ENCODE measurements around the gene WIPF3.
"Not testable (repeated sequence)": the region's sequence is repeated elsewhere in the genome, so short reads cannot be mapped to it uniquely, and the experiment has no call there.

WIPF3 gene

DNA sequence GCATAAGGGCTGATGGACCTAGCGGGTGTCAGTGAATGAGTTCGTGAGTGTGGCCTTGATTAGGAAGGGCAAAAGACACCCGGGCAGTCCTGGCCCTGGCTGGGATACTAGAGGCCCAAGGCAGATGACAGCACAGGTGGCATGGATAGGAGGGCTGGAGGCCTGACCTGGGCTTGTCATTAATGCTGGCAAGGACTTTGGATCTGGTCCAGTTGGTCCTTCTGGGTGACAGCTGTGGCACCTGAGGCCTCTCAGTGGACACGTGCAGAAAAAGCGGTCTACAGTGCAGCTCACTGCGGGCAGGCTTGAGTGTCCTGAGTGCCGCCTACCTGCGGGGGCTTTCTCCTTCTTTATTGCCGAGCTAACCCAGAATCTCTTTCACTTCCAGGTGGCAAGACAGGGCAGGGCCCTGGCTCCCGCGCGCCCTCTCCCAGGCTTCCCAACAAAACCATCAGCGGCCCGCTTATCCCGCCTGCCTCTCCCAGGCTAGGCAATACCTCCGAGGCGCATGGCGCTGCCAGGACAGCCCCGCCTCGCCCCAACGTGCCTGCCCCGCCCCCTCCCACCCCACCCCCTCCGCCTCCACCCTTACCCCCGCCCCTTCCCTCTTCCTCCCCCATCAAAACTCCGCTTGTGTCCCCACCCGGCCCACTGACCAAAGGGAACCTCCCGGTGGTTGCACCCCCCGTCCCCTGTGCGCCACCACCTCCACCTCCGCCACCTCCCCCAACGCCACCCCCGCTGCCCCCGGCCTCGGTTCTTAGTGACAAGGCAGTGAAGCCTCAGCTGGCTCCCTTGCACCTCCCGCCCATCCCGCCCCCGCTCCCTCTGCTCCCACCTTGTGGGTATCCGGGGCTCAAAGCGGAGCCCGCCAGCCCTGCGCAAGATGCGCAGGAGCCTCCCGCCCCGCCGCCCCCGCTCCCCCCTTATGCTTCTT is 77.4 kb downstream of the WIPF3 start:
- DNase-seq, result peak; percentile 34

GRCh38 chr7:29884399-29885272 is 78.3 kb downstream of the WIPF3 start:
- DNase-seq, result peak; percentile 20

DNA sequence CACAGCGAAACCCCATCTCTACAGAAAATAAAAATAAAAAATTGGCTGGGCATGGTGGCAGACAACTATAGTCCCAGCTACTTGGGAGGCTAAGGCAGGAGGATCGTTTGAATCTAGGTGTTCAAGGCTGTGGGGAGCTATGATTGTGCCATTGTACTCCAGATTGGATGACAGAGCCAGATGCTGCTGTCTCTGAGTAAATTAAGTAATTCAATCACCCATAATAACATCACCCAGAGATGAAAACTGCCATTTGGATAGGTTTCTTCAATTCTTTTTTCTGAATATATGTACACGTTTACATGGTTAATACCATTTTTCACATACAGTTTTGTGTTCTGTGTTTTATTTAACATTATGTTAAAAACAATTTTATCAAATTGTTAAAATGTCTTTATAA is 79.3 kb downstream of the WIPF3 start:
- no peak for DNase-seq

GRCh38 chr7:29886827-29887226 is 80.5 kb downstream of the WIPF3 start:
- DNase-seq, result no peak

GRCh38 chr7:29888006-29888405 is 81.7 kb downstream of the WIPF3 start:
- no peak for DNase-seq

DNA sequence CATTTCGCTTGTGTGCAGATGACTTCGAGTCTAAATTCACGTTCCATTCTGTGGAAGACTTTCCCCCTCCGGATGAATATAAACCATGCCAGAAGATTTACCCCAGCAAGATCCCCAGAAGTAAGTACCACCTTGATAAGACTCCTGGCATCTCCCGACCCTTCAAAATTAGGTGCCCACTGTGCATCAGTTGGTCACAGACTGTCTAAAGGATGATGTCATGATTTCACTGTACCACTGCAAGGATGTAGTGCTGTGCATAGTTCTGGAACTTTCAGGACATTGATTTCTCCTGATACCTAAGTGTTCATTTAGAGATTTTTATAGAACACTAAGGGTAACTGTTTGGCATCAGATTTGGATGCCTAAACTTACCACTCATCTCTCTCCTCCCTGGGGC is 83.0 kb downstream of the WIPF3 start:
- DNase-seq, result no peak

- DNase-seq, result no peak
Observed at GRCh38 chr7:29890251-29890650, 83.9 kb downstream of the WIPF3 start.

DNA sequence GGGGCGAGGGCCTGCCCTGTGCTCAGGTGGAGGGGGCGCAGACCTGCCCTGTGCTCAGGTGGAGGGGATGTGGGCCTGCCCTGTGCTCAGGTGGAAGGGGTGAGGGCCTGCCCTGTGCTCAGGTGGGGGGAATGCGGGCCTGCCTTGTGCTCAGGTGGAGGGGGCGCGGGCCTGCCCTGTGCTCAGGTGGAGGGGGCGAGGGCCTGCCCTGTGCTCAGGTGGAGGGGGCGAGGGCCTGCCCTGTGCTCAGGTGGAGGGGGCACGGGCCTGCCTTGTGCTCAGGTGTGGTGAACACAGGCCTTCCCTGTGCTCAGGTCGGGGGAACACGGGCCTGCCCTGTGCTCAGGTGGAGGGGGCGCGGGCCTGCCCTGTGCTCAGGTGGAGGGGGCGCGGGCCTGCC is 84.5 kb downstream of the WIPF3 start:
- not testable (repeated sequence) for DNase-seq

DNA sequence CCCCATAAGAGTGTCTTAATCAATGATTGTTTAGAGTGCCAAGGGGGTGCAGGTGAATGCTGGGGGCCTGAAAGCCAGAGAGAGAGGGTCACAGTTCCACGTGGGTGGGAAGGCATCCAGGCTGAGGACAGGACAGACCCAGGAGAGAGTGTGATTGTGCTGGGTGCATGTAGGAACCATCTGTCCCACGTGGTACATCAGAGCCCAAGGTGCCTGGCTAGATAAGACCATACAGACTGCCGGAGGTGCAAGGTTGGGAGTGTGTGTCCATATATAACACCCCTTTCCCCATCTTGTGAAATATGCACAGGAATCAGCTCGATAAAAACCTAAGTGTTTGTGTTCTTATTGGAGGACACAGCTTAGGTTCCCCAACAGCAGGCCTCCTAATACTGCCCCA is 85.5 kb downstream of the WIPF3 start:
- no peak for DNase-seq

DNA sequence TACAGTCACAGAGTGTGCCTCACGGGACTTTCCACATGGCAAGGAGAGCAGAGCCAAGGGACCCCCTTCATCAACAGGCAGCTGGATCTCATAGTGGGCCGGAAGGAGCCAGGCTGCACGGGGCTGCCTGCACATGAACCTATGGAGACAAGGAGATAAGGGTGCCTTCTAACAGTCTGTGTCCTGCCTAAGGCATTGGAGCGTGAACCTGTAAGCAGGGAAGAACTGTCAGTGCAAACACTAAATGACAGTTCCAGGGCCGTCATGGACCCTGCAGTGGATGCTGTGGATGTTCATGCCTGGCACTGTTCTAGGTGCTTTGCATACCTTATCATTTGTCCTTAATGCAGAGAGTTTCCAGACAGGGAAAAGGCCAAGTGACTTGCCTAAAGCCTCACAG is 85.9 kb downstream of the WIPF3 start:
- no peak for DNase-seq

GRCh38 chr7:29893351-29893965 is 87.2 kb downstream of the WIPF3 start:
- DNase-seq, result no peak

- no peak for DNase-seq
Observed at GRCh38 chr7:29894256-29894655, 87.9 kb downstream of the WIPF3 start.

GRCh38 chr7:29895559-29895958 is 89.3 kb downstream of the WIPF3 start:
- no peak for DNase-seq

DNA sequence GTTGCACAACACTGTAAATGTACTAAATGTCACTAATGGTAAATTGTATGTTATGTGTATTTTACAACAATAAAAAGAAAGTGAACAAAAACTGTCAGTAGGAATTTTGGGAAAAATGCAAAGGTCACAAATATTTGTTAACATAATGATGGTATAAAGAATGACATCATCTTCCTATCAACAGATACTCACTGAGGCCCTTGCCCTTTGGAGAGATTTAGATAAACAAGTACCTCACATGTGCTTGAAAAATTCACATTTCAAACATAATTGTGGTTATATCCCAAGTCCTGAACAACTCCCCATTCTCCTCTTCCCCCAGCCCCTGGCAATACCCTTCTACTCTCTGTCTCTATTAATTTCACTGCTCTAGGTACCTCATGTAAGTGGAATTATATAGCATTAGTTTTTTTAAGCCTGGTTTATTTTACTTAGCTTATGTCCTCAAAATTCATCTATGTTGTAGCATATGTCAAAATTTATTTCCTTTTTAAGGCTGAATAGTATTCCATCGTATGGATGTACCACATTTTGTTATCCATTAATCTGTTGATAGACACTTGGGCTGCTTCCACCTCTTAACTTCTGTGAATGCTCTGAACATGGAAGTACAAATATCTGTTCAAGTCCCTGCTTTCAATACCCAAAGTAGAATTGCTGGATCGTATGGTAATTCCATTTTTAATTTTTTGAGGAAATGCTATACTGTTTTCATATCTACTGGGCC is 90.5 kb downstream of the WIPF3 start:
- DNase-seq, result no peak

GRCh38 chr7:29898301-29898700 is 92.0 kb downstream of the WIPF3 start:
- DNase-seq, result no peak

- no peak for DNase-seq
Observed at GRCh38 chr7:29900745-29901144, 94.4 kb downstream of the WIPF3 start.

GRCh38 chr7:29906200-29907022 is 100.1 kb downstream of the WIPF3 start:
- no peak for DNase-seq

DNA sequence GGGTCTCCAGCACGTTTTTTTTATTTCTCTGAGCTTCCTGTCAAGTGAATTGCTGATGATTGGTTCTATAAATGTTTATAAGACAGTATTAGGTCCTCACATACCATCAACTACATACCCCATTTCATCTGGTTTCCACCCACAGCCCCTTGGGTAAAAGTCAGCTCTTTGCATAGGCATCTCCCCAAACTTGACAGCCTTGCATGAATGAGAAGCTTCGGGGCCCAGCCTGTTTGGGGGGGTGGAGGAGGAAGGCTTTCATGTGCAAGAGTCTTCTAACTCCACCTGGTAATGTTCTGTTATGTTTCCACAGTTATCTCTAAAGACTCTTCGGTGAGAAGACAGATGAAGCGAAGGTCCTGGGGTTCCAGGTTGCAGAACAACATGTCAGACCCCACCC is 107.9 kb downstream of the WIPF3 start:
- DNase-seq, result no peak

DNA sequence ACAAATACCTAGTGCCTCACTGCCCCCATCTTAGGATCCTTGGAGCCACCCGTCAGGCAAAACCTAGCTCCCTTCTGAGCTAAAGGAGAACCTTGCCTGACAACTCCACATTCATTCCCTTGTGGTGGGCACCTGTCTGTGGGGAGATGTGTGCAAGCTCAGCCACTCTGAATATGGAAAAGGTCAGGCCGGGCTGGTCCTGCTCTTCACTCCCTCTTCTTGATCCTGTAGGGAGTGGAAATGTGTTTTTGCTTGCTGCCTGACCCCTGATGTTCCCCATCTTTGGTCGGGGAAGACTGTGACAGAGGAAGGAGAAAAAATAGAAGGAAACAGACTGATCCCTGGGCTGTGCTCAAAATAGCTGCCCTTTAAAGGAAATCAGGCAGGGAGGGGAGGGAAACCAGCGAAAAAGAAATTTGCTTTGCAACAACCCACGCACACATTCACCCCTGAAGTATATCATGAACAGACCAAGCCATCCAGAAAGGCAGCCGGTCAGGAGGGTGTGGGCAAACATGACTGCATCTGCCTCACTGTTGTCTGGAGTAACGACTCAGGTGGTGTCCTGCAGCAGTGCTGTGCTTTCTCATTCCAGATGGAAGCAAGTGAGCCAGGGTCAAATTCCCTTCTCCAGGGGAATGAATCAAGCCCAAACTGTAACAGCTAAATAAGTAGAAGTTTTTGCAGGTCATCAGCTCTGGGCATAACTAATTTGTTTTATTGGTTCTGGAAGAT is 109.3 kb downstream of the WIPF3 start:
- no peak for DNase-seq

DNA sequence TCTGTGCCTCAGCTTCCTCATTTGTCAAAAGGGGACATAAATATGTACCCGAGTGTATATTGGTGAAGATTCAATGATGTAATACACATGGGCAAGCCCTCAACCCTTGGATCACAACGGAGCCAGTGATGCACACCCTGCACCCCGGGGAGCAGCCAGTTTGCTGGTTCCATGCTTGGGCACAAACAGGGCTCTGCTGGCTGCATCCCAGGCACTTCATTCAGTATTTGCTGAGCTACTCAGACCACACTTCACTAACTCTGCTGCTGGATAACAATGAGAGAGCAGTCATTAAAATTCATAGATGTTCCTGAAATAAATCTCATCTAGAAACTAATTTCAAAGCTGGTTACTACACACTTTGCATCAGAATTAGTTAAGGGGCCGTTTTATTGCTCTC is 111.3 kb downstream of the WIPF3 start:
- DNase-seq, result no peak

DNA sequence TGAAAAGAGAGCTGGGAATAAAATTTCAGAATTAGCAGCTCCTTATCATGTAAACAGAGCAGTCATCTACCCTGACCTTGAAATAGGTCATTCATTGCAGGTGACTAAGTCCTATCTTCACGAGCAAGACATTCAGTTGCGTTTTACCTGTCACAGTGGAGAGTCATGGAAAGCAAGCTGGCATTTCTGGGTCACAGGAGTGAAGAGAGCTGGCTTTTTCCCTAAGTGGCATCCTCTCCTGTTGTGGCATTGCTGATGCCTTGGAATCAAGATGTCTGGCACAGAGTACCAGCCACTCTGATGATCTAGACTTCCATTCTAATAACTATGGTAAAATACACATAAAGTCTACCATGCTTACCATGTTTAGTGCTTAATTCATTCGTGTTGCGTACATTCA is 112.5 kb downstream of the WIPF3 start:
- no peak for DNase-seq
